ENCODE data around the gene MOCS1.

DNA sequence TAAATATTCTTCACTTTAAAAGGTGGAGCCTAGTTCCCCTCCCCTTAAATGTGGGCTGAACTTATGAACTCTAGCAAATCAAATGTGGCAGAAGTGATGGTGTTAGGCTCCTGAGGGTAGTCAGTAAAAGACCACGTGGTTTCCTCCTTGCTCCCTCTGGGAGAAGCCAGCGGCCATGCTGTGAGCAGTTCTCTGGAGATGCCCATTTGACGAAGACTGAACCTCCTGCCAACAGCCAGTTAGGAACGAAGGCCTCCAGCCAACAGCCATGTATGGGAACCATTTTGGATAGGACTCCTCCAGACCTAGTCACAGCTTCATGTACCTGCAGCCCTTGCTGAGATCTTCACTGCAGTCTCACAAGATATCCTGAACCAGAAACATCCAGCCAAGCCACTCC, 7.6 kb upstream of the MOCS1 start:
- TF ChIP-seq, protein P1, sequence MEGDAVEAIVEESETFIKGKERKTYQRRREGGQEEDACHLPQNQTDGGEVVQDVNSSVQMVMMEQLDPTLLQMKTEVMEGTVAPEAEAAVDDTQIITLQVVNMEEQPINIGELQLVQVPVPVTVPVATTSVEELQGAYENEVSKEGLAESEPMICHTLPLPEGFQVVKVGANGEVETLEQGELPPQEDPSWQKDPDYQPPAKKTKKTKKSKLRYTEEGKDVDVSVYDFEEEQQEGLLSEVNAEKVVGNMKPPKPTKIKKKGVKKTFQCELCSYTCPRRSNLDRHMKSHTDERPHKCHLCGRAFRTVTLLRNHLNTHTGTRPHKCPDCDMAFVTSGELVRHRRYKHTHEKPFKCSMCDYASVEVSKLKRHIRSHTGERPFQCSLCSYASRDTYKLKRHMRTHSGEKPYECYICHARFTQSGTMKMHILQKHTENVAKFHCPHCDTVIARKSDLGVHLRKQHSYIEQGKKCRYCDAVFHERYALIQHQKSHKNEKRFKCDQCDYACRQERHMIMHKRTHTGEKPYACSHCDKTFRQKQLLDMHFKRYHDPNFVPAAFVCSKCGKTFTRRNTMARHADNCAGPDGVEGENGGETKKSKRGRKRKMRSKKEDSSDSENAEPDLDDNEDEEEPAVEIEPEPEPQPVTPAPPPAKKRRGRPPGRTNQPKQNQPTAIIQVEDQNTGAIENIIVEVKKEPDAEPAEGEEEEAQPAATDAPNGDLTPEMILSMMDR (tag by site-specific recombination; IDR thresholded peaks at IDR 0.05): no peak
- TF ChIP-seq KLF10 (tag by site-specific recombination; IDR thresholded peaks at IDR 0.05): no peak
- TF ChIP-seq, protein P2, sequence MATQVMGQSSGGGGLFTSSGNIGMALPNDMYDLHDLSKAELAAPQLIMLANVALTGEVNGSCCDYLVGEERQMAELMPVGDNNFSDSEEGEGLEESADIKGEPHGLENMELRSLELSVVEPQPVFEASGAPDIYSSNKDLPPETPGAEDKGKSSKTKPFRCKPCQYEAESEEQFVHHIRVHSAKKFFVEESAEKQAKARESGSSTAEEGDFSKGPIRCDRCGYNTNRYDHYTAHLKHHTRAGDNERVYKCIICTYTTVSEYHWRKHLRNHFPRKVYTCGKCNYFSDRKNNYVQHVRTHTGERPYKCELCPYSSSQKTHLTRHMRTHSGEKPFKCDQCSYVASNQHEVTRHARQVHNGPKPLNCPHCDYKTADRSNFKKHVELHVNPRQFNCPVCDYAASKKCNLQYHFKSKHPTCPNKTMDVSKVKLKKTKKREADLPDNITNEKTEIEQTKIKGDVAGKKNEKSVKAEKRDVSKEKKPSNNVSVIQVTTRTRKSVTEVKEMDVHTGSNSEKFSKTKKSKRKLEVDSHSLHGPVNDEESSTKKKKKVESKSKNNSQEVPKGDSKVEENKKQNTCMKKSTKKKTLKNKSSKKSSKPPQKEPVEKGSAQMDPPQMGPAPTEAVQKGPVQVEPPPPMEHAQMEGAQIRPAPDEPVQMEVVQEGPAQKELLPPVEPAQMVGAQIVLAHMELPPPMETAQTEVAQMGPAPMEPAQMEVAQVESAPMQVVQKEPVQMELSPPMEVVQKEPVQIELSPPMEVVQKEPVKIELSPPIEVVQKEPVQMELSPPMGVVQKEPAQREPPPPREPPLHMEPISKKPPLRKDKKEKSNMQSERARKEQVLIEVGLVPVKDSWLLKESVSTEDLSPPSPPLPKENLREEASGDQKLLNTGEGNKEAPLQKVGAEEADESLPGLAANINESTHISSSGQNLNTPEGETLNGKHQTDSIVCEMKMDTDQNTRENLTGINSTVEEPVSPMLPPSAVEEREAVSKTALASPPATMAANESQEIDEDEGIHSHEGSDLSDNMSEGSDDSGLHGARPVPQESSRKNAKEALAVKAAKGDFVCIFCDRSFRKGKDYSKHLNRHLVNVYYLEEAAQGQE (tag by site-specific recombination; IDR thresholded peaks at IDR 0.05): no peak
- TF ChIP-seq GFI1B (tag by site-specific recombination; IDR thresholded peaks at IDR 0.05): no peak
- TF ChIP-seq, protein P3, sequence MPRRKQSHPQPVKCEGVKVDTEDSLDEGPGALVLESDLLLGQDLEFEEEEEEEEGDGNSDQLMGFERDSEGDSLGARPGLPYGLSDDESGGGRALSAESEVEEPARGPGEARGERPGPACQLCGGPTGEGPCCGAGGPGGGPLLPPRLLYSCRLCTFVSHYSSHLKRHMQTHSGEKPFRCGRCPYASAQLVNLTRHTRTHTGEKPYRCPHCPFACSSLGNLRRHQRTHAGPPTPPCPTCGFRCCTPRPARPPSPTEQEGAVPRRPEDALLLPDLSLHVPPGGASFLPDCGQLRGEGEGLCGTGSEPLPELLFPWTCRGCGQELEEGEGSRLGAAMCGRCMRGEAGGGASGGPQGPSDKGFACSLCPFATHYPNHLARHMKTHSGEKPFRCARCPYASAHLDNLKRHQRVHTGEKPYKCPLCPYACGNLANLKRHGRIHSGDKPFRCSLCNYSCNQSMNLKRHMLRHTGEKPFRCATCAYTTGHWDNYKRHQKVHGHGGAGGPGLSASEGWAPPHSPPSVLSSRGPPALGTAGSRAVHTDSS (tag by site-specific recombination; IDR thresholded peaks at IDR 0.05): no peak
- TF ChIP-seq SCRT2 (tag by site-specific recombination; IDR thresholded peaks at IDR 0.05): no peak
- TF ChIP-seq ZNF600 (tag by site-specific recombination; IDR thresholded peaks at IDR 0.05): no peak
- TF ChIP-seq ZNF785 (tag by site-specific recombination; IDR thresholded peaks at IDR 0.05): no peak
- TF ChIP-seq, protein P4, sequence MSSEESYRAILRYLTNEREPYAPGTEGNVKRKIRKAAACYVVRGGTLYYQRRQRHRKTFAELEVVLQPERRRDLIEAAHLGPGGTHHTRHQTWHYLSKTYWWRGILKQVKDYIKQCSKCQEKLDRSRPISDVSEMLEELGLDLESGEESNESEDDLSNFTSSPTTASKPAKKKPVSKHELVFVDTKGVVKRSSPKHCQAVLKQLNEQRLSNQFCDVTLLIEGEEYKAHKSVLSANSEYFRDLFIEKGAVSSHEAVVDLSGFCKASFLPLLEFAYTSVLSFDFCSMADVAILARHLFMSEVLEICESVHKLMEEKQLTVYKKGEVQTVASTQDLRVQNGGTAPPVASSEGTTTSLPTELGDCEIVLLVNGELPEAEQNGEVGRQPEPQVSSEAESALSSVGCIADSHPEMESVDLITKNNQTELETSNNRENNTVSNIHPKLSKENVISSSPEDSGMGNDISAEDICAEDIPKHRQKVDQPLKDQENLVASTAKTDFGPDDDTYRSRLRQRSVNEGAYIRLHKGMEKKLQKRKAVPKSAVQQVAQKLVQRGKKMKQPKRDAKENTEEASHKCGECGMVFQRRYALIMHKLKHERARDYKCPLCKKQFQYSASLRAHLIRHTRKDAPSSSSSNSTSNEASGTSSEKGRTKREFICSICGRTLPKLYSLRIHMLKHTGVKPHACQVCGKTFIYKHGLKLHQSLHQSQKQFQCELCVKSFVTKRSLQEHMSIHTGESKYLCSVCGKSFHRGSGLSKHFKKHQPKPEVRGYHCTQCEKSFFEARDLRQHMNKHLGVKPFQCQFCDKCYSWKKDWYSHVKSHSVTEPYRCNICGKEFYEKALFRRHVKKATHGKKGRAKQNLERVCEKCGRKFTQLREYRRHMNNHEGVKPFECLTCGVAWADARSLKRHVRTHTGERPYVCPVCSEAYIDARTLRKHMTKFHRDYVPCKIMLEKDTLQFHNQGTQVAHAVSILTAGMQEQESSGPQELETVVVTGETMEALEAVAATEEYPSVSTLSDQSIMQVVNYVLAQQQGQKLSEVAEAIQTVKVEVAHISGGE (tag by site-specific recombination; conservative IDR thresholded peaks at IDR 0.05; ENCODE audit: low read depth): no peak
- TF ChIP-seq KLF8 (tag by site-specific recombination; IDR thresholded peaks at IDR 0.05): no peak
- TF ChIP-seq, protein P5, sequence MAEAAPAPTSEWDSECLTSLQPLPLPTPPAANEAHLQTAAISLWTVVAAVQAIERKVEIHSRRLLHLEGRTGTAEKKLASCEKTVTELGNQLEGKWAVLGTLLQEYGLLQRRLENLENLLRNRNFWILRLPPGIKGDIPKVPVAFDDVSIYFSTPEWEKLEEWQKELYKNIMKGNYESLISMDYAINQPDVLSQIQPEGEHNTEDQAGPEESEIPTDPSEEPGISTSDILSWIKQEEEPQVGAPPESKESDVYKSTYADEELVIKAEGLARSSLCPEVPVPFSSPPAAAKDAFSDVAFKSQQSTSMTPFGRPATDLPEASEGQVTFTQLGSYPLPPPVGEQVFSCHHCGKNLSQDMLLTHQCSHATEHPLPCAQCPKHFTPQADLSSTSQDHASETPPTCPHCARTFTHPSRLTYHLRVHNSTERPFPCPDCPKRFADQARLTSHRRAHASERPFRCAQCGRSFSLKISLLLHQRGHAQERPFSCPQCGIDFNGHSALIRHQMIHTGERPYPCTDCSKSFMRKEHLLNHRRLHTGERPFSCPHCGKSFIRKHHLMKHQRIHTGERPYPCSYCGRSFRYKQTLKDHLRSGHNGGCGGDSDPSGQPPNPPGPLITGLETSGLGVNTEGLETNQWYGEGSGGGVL (tag by site-specific recombination; IDR thresholded peaks at IDR 0.05): no peak
